ENCODE measurements around the gene GNB1. TPM values are rescaled to one million over a fixed set of nuclear protein-coding genes. Genes with fewer than 3 reads are reported as not detected.

Gene GNB1
- polyA plus RNA-seq, 1 of the 3 experiments (the other 2 are of a cell fraction) = 355 TPM

- Histone ChIP-seq H3K4me1 (ENCODE audit: control insufficient read depth in 1 of 2, insufficient read depth in 2 of 2, low read depth in 1 of 2, low read length in 1 of 2) (peaks cover 0 to 4% of the 10 kb centered on the region in 2 experiments; a peak in 1 of 4 replicates), H4K20me1 (ENCODE audit: insufficient read depth) (no peaks in the 10 kb centered on the region), H3K4me3 (ENCODE audit: low read depth in 2 of 2, low read length in 1 of 2) (no peak overlapping the region), H3K79me2 (ENCODE audit: insufficient read depth) (no peaks in the 10 kb centered on the region), H3K4me2 (no peak overlapping the region), H3F3A (replicated peaks; ENCODE audit: insufficient read depth) (no peaks in the 10 kb centered on the region), H3K36me3 (replicated peaks in 1 of 2; ENCODE audit: control insufficient read depth in 1 of 2, insufficient read depth in 2 of 2, low read length in 1 of 2) (no peaks in the 10 kb centered on the region), H2AFZ (ENCODE audit: low read depth) (no peak overlapping the region), H3K27me3 (ENCODE audit: insufficient read depth) (no peaks in the 10 kb centered on the region), H3K27ac (ENCODE audit: low read depth in 2 of 2, low read length in 1 of 2) (no peak overlapping the region), H3K9me2 (no peaks in the 10 kb centered on the region), H3K9ac (no peak overlapping the region), H3K9me3 (no peaks in the 10 kb centered on the region)
- whole genome bisulfite sequencing (ENCODE audit: low lambda C conversion rate) = 20% methylated on average over 1 of the region's 12 CpGs
- ChIA-PET CTCF (interaction anchor here (2.1 to 7.8 kb wide), 3 partner anchors 21 to 200 kb away, joined by 5 to 152 read pairs (median 58); no protein-coding TSS in a partner anchor), POLR2A (no interaction called here)
- DNase-seq = peak; percentile 28
- TF ChIP-seq POLR2AphosphoS5 (IDR thresholded peaks at IDR 0.05; ENCODE audit: low read depth, low read length) = no peak
- no peak for TF ChIP-seq MEF2A (IDR thresholded peaks at IDR 0.05; ENCODE audit: borderline replicate concordance, low read depth)
Observed at GRCh38 chr1:1940123-1940425, 49.2 kb upstream of the GNB1 start.

DNA sequence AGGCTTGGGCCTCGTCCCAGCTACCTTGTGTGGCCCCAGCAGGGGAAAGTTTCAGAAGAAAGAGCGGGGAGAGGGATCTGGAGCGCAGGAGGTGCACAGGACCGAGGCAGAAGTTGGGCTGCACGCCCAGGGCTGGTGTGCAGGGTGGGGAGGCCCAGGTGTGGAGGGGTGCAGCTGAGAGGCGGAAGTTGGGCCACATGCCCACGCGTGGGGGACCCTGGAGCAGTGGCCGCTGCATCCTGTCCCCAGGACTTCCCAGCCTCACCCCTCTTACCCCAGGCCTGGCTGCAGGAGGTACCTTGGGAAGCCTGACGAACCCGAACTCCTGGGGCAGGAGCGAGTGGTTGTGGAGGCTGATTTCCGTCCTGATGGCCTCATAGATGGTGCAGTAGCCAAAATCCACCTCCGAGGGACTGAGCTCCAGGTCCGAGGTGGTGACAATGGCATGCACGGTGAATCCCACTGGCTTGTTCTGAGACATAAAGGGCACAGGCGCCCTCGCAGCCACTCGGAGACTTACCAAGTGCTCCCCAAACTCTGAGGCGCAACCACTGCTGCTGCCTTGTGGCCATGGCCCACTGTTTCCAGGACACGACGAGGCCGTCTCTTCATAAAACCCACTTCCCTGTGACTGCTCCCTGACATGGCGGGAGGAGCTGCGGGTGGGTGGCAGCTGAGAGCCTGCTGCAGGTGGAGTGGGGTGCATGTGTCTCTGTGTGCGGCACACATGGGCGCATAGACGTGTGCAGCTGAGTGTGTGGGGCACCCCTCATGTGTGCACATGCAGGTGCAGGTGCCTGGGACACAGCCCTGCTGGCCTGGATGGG is 48.6 kb upstream of the GNB1 start:
- no peak for TF ChIP-seq RAD21 (IDR thresholded peaks at IDR 0.05; ENCODE audit: low read length)
- no peak for TF ChIP-seq NFIC (IDR thresholded peaks at IDR 0.05; ENCODE audit: borderline replicate concordance)
- TF ChIP-seq YY1 (IDR thresholded peaks at IDR 0.05; ENCODE audit: low read depth) = no peak
- TF ChIP-seq EP300 (IDR thresholded peaks at IDR 0.05; ENCODE audit: borderline replicate concordance in 1 of 2, low read depth in 1 of 2, low read length in 1 of 2) = no peak
- no peak for TF ChIP-seq FOSL2 (IDR thresholded peaks at IDR 0.05; ENCODE audit: borderline replicate concordance, low read depth)
- no peak for TF ChIP-seq POLR2AphosphoS5 (IDR thresholded peaks at IDR 0.05; ENCODE audit: low read depth, low read length)
- TF ChIP-seq CHD2 (IDR thresholded peaks at IDR 0.05; ENCODE audit: low read length, partially characterized antibody) = no peak
- TF ChIP-seq GABPA (IDR thresholded peaks at IDR 0.05; ENCODE audit: low read depth) = no peak
- no peak for TF ChIP-seq ELF1 (IDR thresholded peaks at IDR 0.05)
- TF ChIP-seq SIN3A (IDR thresholded peaks at IDR 0.05; ENCODE audit: borderline replicate concordance, low read depth, low read length) = no peak
- Histone ChIP-seq H3K4me3 (ENCODE audit: low read depth in 2 of 2, low read length in 1 of 2) (no peak overlapping the region), H3K4me1 (ENCODE audit: control insufficient read depth in 1 of 2, insufficient read depth in 2 of 2, low read depth in 1 of 2, low read length in 1 of 2) (peaks cover 0 to 4% of the 10 kb centered on the region in 2 experiments; a peak in 1 of 4 replicates), H3K4me2 (no peak overlapping the region), H2AFZ (ENCODE audit: low read depth) (no peak overlapping the region), H4K20me1 (ENCODE audit: insufficient read depth) (no peaks in the 10 kb centered on the region), H3K27me3 (ENCODE audit: insufficient read depth) (no peaks in the 10 kb centered on the region), H3K9ac (no peak overlapping the region), H3K79me2 (ENCODE audit: insufficient read depth) (no peaks in the 10 kb centered on the region), H3K36me3 (replicated peaks in 1 of 2; ENCODE audit: control insufficient read depth in 1 of 2, insufficient read depth in 2 of 2, low read length in 1 of 2) (no peaks in the 10 kb centered on the region), H3K9me3 (no peaks in the 10 kb centered on the region), H3K9me2 (no peaks in the 10 kb centered on the region), H3F3A (replicated peaks; ENCODE audit: insufficient read depth) (peaks cover 3% of the 10 kb centered on the region), H3K27ac (ENCODE audit: low read depth in 2 of 2, low read length in 1 of 2) (no peak overlapping the region)
- POLR2A ChIA-PET = no interaction called here
- 66% methylated on average over 19 of the region's 28 CpGs for WGBS (ENCODE audit: low lambda C conversion rate)
- DNase-seq = no peak
- CTCF ChIA-PET = interaction anchor here (0.8 to 7.8 kb wide), 4 partner anchors 15 to 200 kb away, joined by 3 to 152 read pairs (median 32); no protein-coding TSS in a partner anchor
